GM21737 (cell line): ENCODE data around the gene PKNOX2.

Experiments used
- ATAC-seq: cut with Tn5 transposase; IDR thresholded peaks from one replicate; pipeline ENCODE4 v1.9.1; 2021; ENCODE audit warnings: mild to moderate bottlenecking, moderate library complexity; ENCODE audit not compliant: unreplicated experiment

Gene PKNOX2

DNA sequence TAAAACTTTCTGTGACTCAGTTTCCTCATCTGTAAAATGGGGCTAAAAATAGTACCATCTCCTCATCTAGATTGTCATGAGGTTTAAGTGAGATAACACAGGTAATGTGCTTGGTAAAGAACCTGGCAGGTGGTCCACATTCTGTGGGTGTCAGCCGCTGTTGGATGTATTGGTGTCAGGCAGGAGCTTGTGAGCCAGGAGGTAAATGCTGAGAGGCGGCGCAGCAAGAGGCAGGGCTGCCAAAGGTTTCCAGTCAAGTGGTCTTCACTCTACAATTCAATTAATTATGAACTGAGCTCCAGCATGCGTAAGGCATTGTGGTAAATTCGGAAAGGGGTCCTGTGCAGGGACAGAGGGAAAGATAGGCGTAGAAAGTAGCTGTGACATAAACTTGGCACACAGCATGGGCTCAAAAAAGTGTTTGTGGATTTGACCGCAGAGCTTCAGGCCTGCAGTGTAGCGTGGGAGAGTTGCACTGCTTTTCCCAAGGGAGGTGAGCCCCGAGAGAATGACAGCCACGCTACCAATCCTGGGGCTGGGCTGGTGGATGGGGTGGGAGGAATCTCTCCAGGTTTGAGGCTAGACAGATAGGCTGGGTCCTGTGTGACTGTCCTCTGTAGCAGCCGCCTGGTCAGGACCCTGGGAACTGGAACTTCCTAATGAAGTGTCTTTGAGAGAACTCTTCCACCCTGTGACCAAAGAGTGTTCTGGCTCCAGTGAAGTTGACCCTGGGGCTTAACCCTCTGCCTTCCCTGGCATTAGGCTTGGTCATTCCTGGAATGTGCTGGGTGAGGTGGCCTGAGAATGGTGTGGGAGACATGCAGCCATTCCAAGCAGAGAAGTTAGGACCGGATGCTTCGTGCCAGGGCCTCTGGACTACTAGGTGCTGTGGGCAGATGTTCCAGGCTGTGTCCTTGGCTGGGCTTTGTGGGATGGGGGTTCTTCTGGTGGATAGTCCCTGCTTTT lies 209.2 kb downstream of the PKNOX2 start:
- ATAC-seq, result no peak

DNA sequence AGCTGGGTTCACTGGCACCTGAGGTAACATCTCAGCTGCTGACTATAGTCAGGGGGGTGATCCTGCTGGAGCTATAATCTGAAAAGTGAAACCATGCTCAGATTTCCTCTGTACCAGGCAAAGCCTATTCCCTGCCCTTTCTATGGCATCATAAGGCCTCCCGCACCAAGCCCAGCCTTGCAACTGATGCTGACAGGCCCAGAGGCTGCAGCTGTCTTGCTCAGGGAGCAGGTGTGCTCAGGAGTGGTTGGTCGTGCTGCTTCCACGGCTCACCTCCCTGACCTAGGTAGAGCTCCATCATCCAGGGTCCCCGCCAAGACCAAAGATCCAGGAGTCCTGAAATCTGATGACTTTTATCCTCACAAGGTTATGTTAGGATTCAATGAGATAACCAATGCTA lies 209.8 kb downstream of the PKNOX2 start:
- ATAC-seq, result no peak

DNA sequence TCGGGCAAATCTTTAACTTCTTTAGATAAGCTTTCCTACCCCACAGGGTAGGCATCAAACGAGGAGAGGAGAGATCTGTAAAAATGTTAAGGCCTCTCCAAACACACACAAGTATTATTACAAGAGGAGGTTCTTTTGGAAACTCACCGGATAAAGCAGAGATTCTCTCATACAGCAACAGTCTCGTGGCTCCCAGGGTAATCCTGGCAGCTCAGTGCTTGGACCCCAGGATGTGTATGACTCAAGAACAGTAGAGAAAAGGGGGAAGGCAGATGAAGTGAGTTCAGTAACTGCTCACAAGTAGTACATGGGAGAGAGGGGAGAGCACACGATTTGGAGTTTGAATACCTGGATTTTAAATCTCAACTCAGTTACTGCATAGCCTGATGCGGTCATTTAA lies 210.6 kb downstream of the PKNOX2 start:
- no peak for ATAC-seq

- ATAC-seq, result no peak
Measured at GRCh38 chr11:125376117-125376516, 211.6 kb downstream of the PKNOX2 start.

- ATAC-seq, result no peak
Measured at GRCh38 chr11:125376856-125377255, 212.3 kb downstream of the PKNOX2 start.

- no peak for ATAC-seq
Measured at GRCh38 chr11:125378083-125378482, 213.5 kb downstream of the PKNOX2 start.

DNA sequence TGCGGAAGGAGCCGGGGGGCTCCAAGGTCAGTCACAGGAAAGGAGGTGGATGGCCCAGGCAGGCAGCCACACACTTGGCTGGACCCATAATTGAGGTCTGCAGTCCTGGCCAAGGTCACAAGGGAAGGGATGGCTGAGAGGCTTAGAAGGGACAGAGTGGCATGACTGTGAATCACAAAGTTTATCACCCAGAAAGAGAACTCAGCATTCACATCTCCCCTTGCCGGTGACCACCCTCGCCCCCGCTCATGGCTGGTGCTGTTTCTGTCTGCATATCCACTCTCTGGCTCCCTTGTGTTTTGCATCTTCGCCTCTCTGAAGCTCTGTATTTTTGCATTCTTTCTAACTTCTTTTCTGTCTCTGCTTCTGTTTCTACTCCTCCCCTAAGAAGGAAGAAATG lies 214.0 kb downstream of the PKNOX2 start:
- no peak for ATAC-seq

- no peak for ATAC-seq
Measured at GRCh38 chr11:125379565-125379964, 215.0 kb downstream of the PKNOX2 start.

- ATAC-seq, result no peak
Measured at GRCh38 chr11:125379981-125380380, 215.4 kb downstream of the PKNOX2 start.

DNA sequence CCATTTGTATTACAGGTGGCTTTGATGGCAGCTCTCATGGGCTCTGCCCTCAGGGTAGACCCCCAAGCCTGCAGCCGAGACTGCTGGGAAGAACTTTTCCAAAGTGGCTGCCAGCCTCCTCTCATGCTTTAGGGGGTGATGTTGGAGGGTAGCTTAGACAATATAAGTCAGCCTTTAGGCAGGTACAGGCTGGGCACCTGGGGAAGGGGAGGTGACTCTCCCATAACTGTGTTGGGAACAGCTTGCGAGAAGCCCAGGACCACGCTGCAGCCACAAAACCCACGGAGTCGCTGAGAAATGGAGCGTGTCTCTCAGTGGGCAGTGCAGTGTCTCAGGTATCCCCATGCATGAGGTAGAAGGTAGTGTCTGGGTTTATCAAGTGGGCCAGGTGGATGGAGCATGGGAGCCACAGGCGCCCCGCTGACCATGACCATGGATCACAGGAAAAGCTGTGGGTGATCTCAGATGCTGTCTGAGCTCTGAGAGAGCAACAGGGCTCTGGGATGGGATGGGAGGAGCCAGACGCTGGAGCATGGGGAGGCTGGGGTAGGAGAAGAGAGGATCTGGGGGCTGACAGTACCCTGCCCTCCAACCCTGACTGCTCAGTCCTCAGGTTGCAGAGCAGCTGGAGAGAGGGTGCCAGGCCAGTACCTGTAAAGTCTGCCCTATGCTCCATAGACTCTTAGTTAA lies 216.3 kb downstream of the PKNOX2 start:
- no peak for ATAC-seq

DNA sequence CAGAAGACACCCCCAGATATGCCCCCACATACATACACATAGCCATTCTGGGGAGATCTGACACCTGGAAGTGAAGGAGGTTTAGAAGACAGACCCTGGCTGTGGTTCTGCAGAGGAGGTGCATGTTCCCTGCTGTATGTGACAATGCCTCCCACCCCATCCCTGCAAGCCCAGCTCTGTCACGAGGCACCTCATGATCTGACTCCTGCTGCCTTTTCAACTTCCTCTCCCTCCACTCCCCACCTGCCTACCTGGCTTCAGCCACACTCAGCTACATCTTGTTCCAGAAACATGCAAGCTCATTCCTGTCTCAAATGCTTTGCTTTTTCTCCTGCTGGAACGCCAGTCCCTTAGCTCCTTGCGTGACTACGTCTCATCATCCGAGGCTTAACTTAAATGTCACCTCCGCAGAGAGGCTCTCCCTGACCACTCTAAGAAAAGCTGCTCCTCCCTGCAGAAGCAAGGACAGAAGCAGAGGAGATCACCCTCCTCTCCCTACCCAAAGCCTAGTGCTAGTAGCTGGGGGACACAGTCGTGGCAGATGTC lies 217.0 kb downstream of the PKNOX2 start:
- no peak for ATAC-seq

- no peak for ATAC-seq
Measured at GRCh38 chr11:125382314-125382791, 217.8 kb downstream of the PKNOX2 start.

- no peak for ATAC-seq
Measured at GRCh38 chr11:125382822-125383221, 218.3 kb downstream of the PKNOX2 start.

GRCh38 chr11:125384825-125385224 lies 220.3 kb downstream of the PKNOX2 start:
- ATAC-seq, result no peak

DNA sequence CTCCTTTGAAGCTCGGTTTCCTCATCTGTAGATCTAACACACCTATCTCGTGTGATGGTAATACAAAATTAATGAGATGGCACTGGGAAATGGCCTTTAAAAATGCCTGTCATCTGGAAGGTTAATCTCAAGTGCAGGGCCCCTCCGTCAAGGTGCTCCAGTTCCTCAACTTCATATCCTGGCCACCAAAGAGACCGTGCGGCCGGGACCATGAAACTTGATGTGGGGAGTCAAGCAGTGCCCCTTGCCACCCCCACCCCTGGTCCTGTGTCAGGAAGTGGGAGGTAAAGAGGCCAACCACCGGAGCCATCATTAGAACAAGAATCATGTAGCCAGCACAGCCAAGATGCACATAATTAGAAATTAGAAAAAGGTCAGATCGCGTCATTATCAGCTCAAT lies 223.3 kb downstream of the PKNOX2 start:
- ATAC-seq, result no peak

GRCh38 chr11:125388611-125389010 lies 224.1 kb downstream of the PKNOX2 start:
- no peak for ATAC-seq

GRCh38 chr11:125389339-125390166 lies 225.0 kb downstream of the PKNOX2 start:
- ATAC-seq, result no peak

DNA sequence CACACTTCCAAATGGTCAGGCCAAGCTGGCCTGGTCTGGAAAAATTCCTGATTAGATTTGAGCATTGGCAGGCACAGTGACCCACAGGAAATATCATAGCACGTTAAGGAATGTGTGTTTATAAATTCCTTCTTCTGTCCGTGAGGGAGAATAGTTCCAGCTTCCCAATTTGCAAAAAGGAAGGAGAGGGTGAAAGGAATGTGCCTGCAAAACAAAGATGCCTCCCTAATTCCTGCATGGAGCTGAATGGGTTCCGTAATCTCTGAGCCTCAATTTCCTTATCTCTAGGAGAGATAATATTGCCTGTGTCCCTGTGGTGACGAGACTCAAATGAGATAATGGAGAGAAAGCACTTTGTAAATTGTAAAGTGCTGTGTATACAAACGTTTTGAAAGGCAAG lies 226.4 kb downstream of the PKNOX2 start:
- ATAC-seq, result no peak

DNA sequence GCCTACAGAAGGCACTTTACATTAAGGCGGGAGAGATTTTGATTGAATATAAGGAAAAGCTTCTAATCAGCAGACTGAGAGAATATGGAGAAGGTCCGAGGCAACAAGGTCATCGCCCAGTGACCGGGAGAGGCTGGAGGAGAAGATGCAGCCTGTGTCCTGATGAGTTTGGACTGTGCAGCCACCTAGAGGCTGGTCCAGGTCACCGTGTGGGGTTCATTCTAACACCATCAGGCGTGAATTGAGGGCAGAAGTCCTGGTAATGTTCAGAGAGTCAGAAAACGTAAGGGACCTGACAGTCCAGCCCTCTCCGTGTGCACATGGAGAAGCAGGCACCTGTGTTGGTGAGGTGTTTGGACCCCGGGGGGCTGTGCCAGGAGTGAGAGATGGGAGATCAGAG lies 228.8 kb downstream of the PKNOX2 start:
- ATAC-seq, result no peak

DNA sequence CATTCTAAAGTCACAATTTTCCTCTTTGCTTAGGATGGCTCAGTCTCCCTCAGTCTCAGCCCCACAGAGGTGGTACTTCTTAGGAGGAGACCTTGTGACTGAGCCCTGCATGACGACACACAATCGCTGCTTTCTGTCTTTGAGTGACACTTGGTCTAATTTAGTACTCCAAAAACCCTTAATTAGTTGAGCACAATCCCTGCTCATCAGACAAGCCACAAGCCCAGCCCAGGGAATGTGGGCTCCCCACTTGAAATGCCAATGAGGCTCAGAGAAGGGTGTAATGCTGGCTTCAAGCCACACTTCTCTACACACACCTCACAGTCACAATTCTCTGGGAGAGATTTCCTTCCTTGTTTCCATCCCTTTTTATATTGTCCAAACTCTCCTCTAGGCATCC lies 229.7 kb downstream of the PKNOX2 start:
- no peak for ATAC-seq

DNA sequence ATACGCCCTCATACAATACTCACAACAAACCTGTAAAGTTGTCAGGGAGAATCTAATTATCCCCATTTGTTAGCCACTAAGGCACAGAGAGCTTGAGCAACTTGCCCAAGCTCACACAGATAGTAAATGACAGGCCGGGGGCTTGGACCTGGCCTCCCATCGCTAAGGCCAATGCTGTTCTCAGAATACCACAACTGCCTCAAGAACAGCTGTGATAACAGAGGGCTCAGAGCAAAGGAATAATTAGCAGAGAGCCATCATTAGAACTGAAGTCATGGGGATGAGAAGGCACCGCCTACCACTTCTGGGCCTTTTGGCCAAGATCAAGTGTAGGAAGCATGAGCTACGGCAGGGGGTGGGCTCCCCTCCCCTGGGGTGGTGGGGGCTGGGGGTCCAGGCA lies 232.9 kb downstream of the PKNOX2 start:
- ATAC-seq, result no peak
